Fibroblast of pulmonary artery (primary cell): Measurements from ENCODE around the gene C19orf18.
A peak's percentile ranks its signal among the peaks of the same experiment; 100 is the strongest.

Experiments used
- DNase-seq: peaks from one replicate; pipeline ENCODE4 v3.0.0-alpha.2; 2010; ENCODE audit warnings: low read depth
- H3K4me3 ChIP-seq: replicated peaks from 2 replicates; pipeline ENCODE4 v1.5.1; 2011; ENCODE audit warnings: low read depth, mild to moderate bottlenecking, control low read depth, low read length, moderate library complexity
- TF ChIP-seq, protein P1 (sequence below): IDR thresholded peaks from 2 replicates; pipeline ENCODE4 v1.5.1; 2011; ENCODE audit warnings: mild to moderate bottlenecking, control low read depth, low read length, inconsistent platforms; ENCODE audit errors: missing control alignments

C19orf18 gene

GRCh38 chr19:57974434-57974833, at the start of gene C19orf18:
TSS of gene C19orf18 (minus strand) at chr19:57974534. CDS start at chr19:57974432, 102 bp downstream.
- no peak within 1 kb of the TSS for H3K4me3 ChIP-seq
- DNase-seq = no peak
- TF ChIP-seq, protein P1, sequence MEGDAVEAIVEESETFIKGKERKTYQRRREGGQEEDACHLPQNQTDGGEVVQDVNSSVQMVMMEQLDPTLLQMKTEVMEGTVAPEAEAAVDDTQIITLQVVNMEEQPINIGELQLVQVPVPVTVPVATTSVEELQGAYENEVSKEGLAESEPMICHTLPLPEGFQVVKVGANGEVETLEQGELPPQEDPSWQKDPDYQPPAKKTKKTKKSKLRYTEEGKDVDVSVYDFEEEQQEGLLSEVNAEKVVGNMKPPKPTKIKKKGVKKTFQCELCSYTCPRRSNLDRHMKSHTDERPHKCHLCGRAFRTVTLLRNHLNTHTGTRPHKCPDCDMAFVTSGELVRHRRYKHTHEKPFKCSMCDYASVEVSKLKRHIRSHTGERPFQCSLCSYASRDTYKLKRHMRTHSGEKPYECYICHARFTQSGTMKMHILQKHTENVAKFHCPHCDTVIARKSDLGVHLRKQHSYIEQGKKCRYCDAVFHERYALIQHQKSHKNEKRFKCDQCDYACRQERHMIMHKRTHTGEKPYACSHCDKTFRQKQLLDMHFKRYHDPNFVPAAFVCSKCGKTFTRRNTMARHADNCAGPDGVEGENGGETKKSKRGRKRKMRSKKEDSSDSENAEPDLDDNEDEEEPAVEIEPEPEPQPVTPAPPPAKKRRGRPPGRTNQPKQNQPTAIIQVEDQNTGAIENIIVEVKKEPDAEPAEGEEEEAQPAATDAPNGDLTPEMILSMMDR = no peak

GRCh38 chr19:58022283-58022660, 47.9 kb upstream of the C19orf18 start:
- DNase-seq = no peak
- no peak overlapping the region for H3K4me3 ChIP-seq
- TF ChIP-seq, protein P1 = no peak

DNA sequence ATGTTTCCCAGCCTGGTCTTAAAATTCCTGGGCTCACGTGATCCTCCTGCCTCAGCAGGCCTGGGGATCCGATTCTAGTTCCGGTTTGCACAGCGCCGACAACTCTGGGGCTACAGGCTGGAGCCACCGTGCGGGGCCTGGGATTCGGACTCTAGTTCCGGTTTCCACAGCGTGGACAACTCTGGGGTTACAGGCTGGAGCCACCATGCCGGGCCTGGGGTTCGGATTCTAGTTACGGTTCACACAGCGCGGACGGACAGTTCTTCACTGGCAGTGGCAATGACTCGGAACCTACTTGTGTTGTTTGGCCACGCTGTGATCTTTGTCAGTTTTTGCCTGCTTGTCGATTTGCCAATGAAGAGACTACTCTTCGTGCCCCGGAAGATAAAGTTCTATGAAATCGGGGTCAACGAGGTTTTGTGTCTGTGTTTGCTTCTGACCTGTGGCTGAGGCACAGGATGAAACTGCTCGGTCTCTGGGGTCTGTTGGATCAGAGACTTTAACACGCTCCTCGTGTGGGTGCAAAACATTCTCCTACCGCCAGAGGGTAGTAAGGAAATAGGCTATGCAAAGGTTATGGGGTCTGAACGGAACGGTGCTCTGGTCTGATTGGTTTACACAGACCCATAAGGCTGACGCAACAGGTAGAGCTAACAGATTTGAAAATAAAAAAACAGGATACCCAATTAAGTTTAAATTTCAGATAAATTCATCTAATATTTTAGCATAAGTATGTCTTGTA, 47.4 kb upstream of the C19orf18 start:
- TF ChIP-seq, protein P1 = peak; percentile 22
- H3K4me3 ChIP-seq = no peak overlapping the region
- peak; percentile 50 for DNase-seq

DNA sequence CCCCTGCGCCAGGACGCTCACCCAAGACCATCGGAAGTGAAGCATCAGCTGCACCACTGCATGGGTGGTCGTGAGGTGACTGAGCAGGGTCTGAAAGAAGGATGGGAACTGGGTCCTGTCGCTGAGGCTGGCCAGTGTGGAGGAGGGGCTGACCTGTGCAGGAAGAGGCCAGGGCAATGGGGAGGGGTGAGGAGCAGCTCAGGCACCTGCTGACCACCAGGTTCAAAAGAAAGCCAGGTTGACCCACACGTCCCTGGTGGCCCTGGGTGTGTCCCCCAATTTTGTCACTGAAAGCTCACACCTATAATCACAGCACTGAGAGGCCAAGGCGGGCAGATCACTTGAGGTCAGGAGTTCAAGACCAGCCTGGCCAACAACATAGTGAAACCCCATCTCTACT, 45.8 kb upstream of the C19orf18 start:
- H3K4me3 ChIP-seq = no peak overlapping the region
- DNase-seq = no peak
- TF ChIP-seq, protein P1 = no peak

DNA sequence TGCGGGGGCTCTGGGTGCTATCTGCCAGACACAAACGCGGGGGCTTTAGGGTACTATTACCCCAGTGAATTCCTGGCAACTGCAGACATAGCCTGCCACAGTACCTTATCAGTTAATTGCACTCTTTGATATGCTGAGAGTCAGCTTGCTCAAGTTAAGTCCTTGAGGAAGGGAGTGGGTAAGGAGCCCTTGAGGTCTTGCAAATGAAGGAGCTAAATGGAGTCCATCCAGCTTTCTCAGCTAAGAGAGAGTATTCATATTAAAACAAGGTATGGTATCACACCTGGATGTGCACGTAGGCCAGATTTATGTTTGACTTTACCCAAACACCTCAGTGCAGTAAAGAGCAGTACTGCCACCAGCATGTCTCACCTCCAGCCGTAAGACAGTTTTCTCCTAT, 39.8 kb upstream of the C19orf18 start:
- TF ChIP-seq, protein P1 = no peak
- no peak overlapping the region for H3K4me3 ChIP-seq
- DNase-seq = no peak

GRCh38 chr19:58010507-58010906, 36.2 kb upstream of the C19orf18 start:
- H3K4me3 ChIP-seq = no peak overlapping the region
- no peak for DNase-seq
- TF ChIP-seq, protein P1 = no peak
